Spleen (tissue), 11 donors: ENCODE measurements around the gene TOM1L2. TPM values are rescaled to one million over a fixed set of nuclear protein-coding genes. Genes with fewer than 3 reads are reported as not detected.

Experiments
- DNase-seq: peaks from one replicate; pipeline ENCODE4 v3.0.0-alpha.2; 2020
- H3K27ac ChIP-seq, 8 donors: fragments of 200-600 bp; sonication (generic) in 7 of 8; 1 replicate in 4 of 8; 2 replicates in 4 of 8; pipeline versions ENCODE4 v1.5.0 to v1.8.0; 2016 to 2021; ENCODE audit warnings: inconsistent platforms in 4 of 8, mild to moderate bottlenecking in 4 of 8, moderate library complexity in 1 of 8
- H3K27me3 ChIP-seq, 7 donors: fragments of 200-600 bp; sonication (generic) in 6 of 7; replicated peaks in 1 of 7; 1 replicate in 4 of 7; 2 replicates in 3 of 7; pipeline versions ENCODE4 v1.5.0 to v1.8.0; 2016 to 2021; ENCODE audit warnings: inconsistent platforms in 3 of 7, mild to moderate bottlenecking in 1 of 7
- H3K36me3 ChIP-seq, 6 donors: fragments of 200-600 bp; sonication (generic) in 5 of 6; 1 replicate in 4 of 6; 2 replicates in 2 of 6; pipeline versions ENCODE4 v1.5.0 to v1.8.0; 2016 to 2021; ENCODE audit warnings: inconsistent platforms in 2 of 6
- H3K4me1 ChIP-seq, 6 donors: fragments of 200-600 bp; sonication (generic) in 5 of 6; 1 replicate in 3 of 6; 2 replicates in 3 of 6; pipeline versions ENCODE4 v1.5.0 to v1.8.0; 2016 to 2021; ENCODE audit warnings: inconsistent platforms in 3 of 6
- H3K4me3 ChIP-seq, 8 donors: fragments of 200-600 bp; sonication (generic) in 7 of 8; 1 replicate in 4 of 8; 2 replicates in 4 of 8; pipeline versions ENCODE4 v1.5.0 to v1.8.0; 2016 to 2021; ENCODE audit warnings: inconsistent platforms in 4 of 8, mild to moderate bottlenecking in 4 of 8, moderate library complexity in 2 of 8
- H3K9me3 ChIP-seq, 8 donors: fragments of 200-600 bp; sonication (generic) in 7 of 8; 1 replicate in 4 of 8; 2 replicates in 4 of 8; pipeline versions ENCODE4 v1.5.0 to v1.8.0; 2016 to 2021; ENCODE audit warnings: inconsistent platforms in 4 of 8
- CTCF ChIP-seq, 11 experiments: fragments of 200-600 bp in 7 of 11; fragments of 450-650 bp in 4 of 11; sonication (generic) in 4 of 11; IDR thresholded peaks in 8 of 11; conservative IDR thresholded peaks in 3 of 11; 1 replicate in 7 of 11; 2 replicates in 4 of 11; pipeline versions ENCODE4 v1.4.0 to v1.8.0; 2016 to 2021; ENCODE audit warnings: antibody characterized with exemption in 11 of 11, inconsistent platforms in 4 of 11, mild to moderate bottlenecking in 1 of 11
- POLR2A ChIP-seq, 3 donors: fragments of 450-650 bp; IDR thresholded peaks; one replicate each; pipeline ENCODE4 v1.5.1; 2017; ENCODE audit warnings: antibody characterized with exemption in 3 of 3, mild to moderate bottlenecking in 1 of 3
- POLR2AphosphoS5 ChIP-seq, 3 donors: sonication (generic); formaldehyde crosslinking; IDR thresholded peaks; one replicate each; pipeline ENCODE4 v1.5.1; 2017; ENCODE audit warnings: antibody characterized with exemption in 3 of 3
- WGBS, 5 donors: extraction: QIAGEN DNeasy Blood & Tissue Kit in 3 of 5; methylation state at CpG; one replicate each; pipeline versions ENCODE4 v1.1.5 to v1.1.7; 2013 to 2018; 5-methylcytosine and 5-hydroxymethylcytosine counted together
- intact Hi-C: fragments of 100-400 bp; cut with DNase I; formaldehyde crosslinking; loops from one replicate; pipeline ENCODE4 v1.15.0; 2023; ENCODE audit warnings: low total_unique reads
- polyA plus RNA-seq, 3 donors: library from polyadenylated mRNA; stranded (reverse); fragments of 200-250 nt; gene quantifications; one replicate each; pipeline ENCODE4 v1.2.1, GENCODE V29; 2013
- total RNA-seq, 7 donors: library from RNA; depleted of rRNA in 3 of 7; stranded (reverse); fragments of >200 nt in 3 of 7; fragmentation: NEBNext Ultra II Directional in 4 of 7; extraction: Animal tissue kit (Norgen Biotek cat#: 25700) in 4 of 7; gene quantifications; one replicate each; pipeline versions ENCODE4 v1.1.0 to v1.2.1, GENCODE V29; 2016 to 2021
- donor health status: healthy with polysubstance abuse.
- donor health status: DM: no; HTN: no; CAD: no; lungs with moderate emphysema.
- donor health status: DM: no; HTN: no; CAD: no.
- donor health status: Bipolar disorder and iron deficiency.
- donor health status: healthy.
- donor health status: DM: no; HTN: no; CAD: no.
- donor health status: DM: yes; HTN: yes; CAD: no.

The TOM1L2 gene
- total and polyA plus RNA-seq, 10 donors, result 5.3 to 82.6 (median 53.6) TPM

GRCh38 chr17:17972952-17973254 is 703 bp upstream of the TOM1L2 start:
- Histone ChIP-seq H3K9me3 (no peaks in the 10 kb centered on the region), H3K4me1 (peaks cover 9 to 63% (median 32%) of the 10 kb centered on the region in 6 donors), H3K27ac (peak overlapping the region in 7 of 8 donors; percentile 8 to 95 (median 68)), H3K4me3 (peak overlapping the region; percentile 49 to 97 (median 64)), H3K36me3 (no peaks in the 10 kb centered on the region), H3K27me3 (no peaks in the 10 kb centered on the region)
- intact Hi-C loops, result no loop called here
- 4 to 5% (median 4%) methylated on average over 13 of the region's 13 CpGs for WGBS, 5 donors
- DNase-seq, result no peak
- TF ChIP-seq POLR2A (IDR thresholded peaks at IDR 0.05) (no peak), POLR2AphosphoS5 (IDR thresholded peaks at IDR 0.05) (no peak), CTCF (IDR thresholded peaks at IDR 0.05 in 8 of 11, conservative IDR thresholded peaks at IDR 0.05 in 3 of 11) (no peak)

GRCh38 chr17:17971431-17972125 is 622 bp downstream of the TOM1L2 start:
- no peak for TF ChIP-seq POLR2A (IDR thresholded peaks at IDR 0.05)
- no peak for TF ChIP-seq CTCF (IDR thresholded peaks at IDR 0.05 in 8 of 11, conservative IDR thresholded peaks at IDR 0.05 in 3 of 11)
- no peak for TF ChIP-seq POLR2AphosphoS5 (IDR thresholded peaks at IDR 0.05)
- peaks cover 9 to 75% (median 36%) of the 10 kb centered on the region in 6 donors for H3K4me1 ChIP-seq
- no peaks in the 10 kb centered on the region for H3K9me3 ChIP-seq
- DNase-seq, result peak; percentile 93
- no peaks in the 10 kb centered on the region for H3K36me3 ChIP-seq
- no peaks in the 10 kb centered on the region for H3K27me3 ChIP-seq
- H3K4me3 ChIP-seq, result peak overlapping the region; percentile 70 to 97 (median 87)
- WGBS, 5 donors, result 1 to 14% (median 3%) methylated on average over 7 to 33 of the region's 33 CpGs
- H3K27ac ChIP-seq, result peak overlapping the region; percentile 86 to 96 (median 94)
- intact Hi-C loops, result no loop called here

GRCh38 chr17:17970699-17971430 is 1.3 kb downstream of the TOM1L2 start:
- intact Hi-C loops, result no loop called here
- TF ChIP-seq POLR2A (IDR thresholded peaks at IDR 0.05) (no peak), POLR2AphosphoS5 (IDR thresholded peaks at IDR 0.05) (no peak), CTCF (IDR thresholded peaks at IDR 0.05 in 8 of 11, conservative IDR thresholded peaks at IDR 0.05 in 3 of 11) (no peak)
- Histone ChIP-seq H3K4me3 (peak overlapping the region in 6 of 8 donors; percentile 70 to 97 (median 84)), H3K4me1 (peaks cover 9 to 76% (median 35%) of the 10 kb centered on the region in 6 donors), H3K9me3 (no peaks in the 10 kb centered on the region), H3K36me3 (no peaks in the 10 kb centered on the region), H3K27ac (peak overlapping the region in 5 of 8 donors; percentile 87 to 96 (median 95)), H3K27me3 (no peaks in the 10 kb centered on the region)
- 36 to 63% (median 41%) methylated on average over 1 of the region's 1 CpG for WGBS, 5 donors
- no peak for DNase-seq

GRCh38 chr17:17966399-17966798 is 5.8 kb downstream of the TOM1L2 start:
- 70 to 88% (median 82%) methylated on average over 3 of the region's 3 CpGs for WGBS, 5 donors
- intact Hi-C loops, result no loop called here
- Histone ChIP-seq H3K36me3 (no peaks in the 10 kb centered on the region), H3K4me3 (no peak overlapping the region), H3K27me3 (no peaks in the 10 kb centered on the region), H3K27ac (no peak overlapping the region), H3K4me1 (peaks cover 4 to 66% (median 15%) of the 10 kb centered on the region in 6 donors), H3K9me3 (no peaks in the 10 kb centered on the region)
- DNase-seq, result no peak
- TF ChIP-seq POLR2A (IDR thresholded peaks at IDR 0.05) (no peak), CTCF (IDR thresholded peaks at IDR 0.05 in 8 of 11, conservative IDR thresholded peaks at IDR 0.05 in 3 of 11) (no peak), POLR2AphosphoS5 (IDR thresholded peaks at IDR 0.05) (no peak)
